ENCODE data around the gene NCR3LG1.

NCR3LG1 gene

GRCh38 chr11:17371614-17372013 lies 20.0 kb downstream of the NCR3LG1 start:
- no peak for DNase-seq (ENCODE audit: low spot score)

- no peak for DNase-seq (ENCODE audit: low spot score)
Measured at GRCh38 chr11:17375547-17375946, 23.9 kb downstream of the NCR3LG1 start.

GRCh38 chr11:17376493-17376892 lies 24.9 kb downstream of the NCR3LG1 start:
- no peak for DNase-seq (ENCODE audit: low spot score)

- DNase-seq (ENCODE audit: low spot score), result no peak
Measured at GRCh38 chr11:17378655-17379054, 27.1 kb downstream of the NCR3LG1 start.

- no peak for DNase-seq (ENCODE audit: low spot score)
Measured at GRCh38 chr11:17379383-17380180, 28.0 kb downstream of the NCR3LG1 start.

- DNase-seq (ENCODE audit: low spot score), result no peak
Measured at GRCh38 chr11:17381156-17381555, 29.6 kb downstream of the NCR3LG1 start.

- no peak for DNase-seq (ENCODE audit: low spot score)
Measured at GRCh38 chr11:17382046-17382728, 30.6 kb downstream of the NCR3LG1 start.

GRCh38 chr11:17383461-17383860 lies 31.9 kb downstream of the NCR3LG1 start:
- no peak for DNase-seq (ENCODE audit: low spot score)

- peak; percentile 76 for DNase-seq (ENCODE audit: low spot score)
Measured at GRCh38 chr11:17384002-17384511, 32.5 kb downstream of the NCR3LG1 start.

- no peak for DNase-seq (ENCODE audit: low spot score)
Measured at GRCh38 chr11:17385492-17385891, 33.9 kb downstream of the NCR3LG1 start.

- DNase-seq (ENCODE audit: low spot score), result no peak
Measured at GRCh38 chr11:17385926-17386325, 34.3 kb downstream of the NCR3LG1 start.

GRCh38 chr11:17386331-17387084 lies 34.9 kb downstream of the NCR3LG1 start:
- DNase-seq (ENCODE audit: low spot score), result peak; percentile 31

GRCh38 chr11:17387254-17387653 lies 35.7 kb downstream of the NCR3LG1 start:
- no peak for DNase-seq (ENCODE audit: low spot score)

GRCh38 chr11:17387811-17388210 lies 36.2 kb downstream of the NCR3LG1 start:
- no peak for DNase-seq (ENCODE audit: low spot score)

GRCh38 chr11:17388609-17389210 lies 37.1 kb downstream of the NCR3LG1 start, which contains the start of gene KCNJ11:
TSS of gene KCNJ11 (minus strand) at chr11:17388659. CDS start at chr11:17388091, 568 bp downstream.
- DNase-seq (ENCODE audit: low spot score), result no peak

- DNase-seq (ENCODE audit: low spot score), result peak; percentile 76
Measured at GRCh38 chr11:17389211-17389956, 37.8 kb downstream of the NCR3LG1 start.

GRCh38 chr11:17389957-17390649 lies 38.5 kb downstream of the NCR3LG1 start:
- DNase-seq (ENCODE audit: low spot score), result no peak

- DNase-seq (ENCODE audit: low spot score), result no peak
Measured at GRCh38 chr11:17391493-17392355, 40.1 kb downstream of the NCR3LG1 start.

GRCh38 chr11:17392872-17393271 lies 41.3 kb downstream of the NCR3LG1 start:
- DNase-seq (ENCODE audit: low spot score), result no peak

GRCh38 chr11:17393472-17393871 lies 41.9 kb downstream of the NCR3LG1 start:
- DNase-seq (ENCODE audit: low spot score), result no peak

Data from CD4-positive, alpha-beta T cell treated with Interleukin-2 at 100 ng/mL for 4 hours (primary cell).